HTR-8/SVneo (cell line): ENCODE data around the gene RASSF3.
"Not testable (repeated sequence)": the region's sequence is repeated elsewhere in the genome, so short reads cannot be mapped to it uniquely, and the experiment has no call there.

ENCODE experiments used
- DNase-seq: peaks from one replicate; pipeline ENCODE4 v3.0.0; 2011; ENCODE audit warnings: low spot score, mixed read lengths; ENCODE audit not compliant: insufficient read length
- FAIRE-seq: peaks from 2 replicates; lab custom pipeline; 2011; peaks lifted over from hg19 to GRCh38; lab: Jason Lieb, UNC

Gene RASSF3, protein sequence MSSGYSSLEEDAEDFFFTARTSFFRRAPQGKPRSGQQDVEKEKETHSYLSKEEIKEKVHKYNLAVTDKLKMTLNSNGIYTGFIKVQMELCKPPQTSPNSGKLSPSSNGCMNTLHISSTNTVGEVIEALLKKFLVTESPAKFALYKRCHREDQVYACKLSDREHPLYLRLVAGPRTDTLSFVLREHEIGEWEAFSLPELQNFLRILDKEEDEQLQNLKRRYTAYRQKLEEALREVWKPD

GRCh38 chr12:64610079-64610659 lies at the start of gene RASSF3:
Gene RASSF3, plus strand, starts transcription at chr12:64610495. Its CDS starts 138 bp downstream, at chr12:64610633.
- no peak for DNase-seq
- FAIRE-seq = no peak

DNA sequence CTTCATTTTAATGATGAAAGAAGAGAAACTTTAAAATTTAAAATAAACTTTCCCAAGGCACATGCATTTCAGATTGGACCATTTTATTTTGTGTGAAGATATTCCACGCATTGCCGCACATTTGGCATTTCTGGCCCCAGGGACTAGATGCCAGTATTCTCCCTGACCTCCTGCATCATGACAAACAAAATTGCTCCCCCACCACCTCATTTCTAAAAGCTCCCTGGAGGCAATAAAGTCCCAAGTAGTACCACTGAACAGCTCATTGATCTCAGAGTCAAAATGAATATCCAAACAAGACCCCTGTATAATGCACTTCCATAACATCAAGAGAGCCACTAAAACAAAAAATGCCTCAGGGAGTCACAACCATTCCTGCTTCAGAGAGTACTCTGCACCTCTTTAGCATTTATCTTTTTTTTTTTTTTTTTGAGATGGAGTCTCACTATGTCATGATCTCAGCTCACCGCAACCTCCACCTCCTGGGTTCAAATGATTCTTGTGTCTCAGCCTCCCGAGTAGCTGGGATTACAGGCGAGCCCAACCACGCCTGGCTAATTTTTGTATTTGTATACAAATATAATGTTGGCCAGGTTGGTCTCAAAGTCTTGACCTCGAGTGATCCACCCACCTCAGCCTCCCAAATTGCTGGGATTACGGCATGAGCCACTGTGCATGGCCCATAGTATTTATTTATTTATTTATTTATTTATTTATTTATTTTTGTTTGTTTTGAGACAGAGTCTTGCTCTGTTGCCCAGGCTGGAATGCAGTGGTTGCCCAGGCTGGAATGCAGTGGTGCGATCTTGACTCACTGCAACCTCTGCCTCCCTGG lies 48.8 kb upstream of the RASSF3 start:
- no peak for DNase-seq
- FAIRE-seq = no peak

- DNase-seq = no peak
- FAIRE-seq = no peak
Observed at GRCh38 chr12:64566122-64566521, 44.2 kb upstream of the RASSF3 start.

DNA sequence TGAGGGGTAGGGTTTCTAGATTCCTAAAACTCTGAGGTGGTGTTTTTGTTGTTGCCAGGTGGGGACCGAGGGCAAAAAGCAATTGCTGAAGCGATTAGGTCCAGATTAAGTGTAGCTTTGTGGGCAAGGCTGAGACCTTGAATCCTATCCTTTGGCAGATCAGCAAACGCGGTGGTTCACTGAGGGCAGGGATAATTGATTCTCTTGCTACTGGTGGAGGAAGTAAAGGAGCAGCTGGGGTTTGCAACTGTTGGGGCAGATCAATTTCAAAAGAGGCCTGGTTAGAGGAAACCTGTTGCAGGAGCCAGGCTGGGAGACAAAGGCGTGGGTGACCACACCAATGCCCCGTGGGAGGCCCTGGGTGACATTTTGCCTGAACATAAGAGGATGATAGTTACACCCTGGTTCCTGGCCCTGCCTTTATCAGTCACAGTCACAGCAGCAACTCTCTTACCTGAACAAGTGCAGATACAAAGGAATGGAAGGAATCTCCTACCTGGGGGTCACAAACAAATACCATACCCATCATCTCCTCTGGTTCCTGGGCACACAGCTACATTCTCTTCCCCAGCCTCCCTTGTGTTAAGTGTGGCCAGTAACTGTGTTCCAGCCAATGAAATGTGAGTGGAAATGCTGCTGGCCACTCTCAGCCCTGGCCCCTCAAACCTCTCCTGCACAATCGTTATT lies 43.3 kb upstream of the RASSF3 start:
- FAIRE-seq = no peak
- no peak for DNase-seq

- DNase-seq (no peak), FAIRE-seq (no peak)
Observed at GRCh38 chr12:64567570-64567969, 42.7 kb upstream of the RASSF3 start.

GRCh38 chr12:64568298-64568697 lies 42.0 kb upstream of the RASSF3 start:
- FAIRE-seq (no peak), DNase-seq (no peak)

DNA sequence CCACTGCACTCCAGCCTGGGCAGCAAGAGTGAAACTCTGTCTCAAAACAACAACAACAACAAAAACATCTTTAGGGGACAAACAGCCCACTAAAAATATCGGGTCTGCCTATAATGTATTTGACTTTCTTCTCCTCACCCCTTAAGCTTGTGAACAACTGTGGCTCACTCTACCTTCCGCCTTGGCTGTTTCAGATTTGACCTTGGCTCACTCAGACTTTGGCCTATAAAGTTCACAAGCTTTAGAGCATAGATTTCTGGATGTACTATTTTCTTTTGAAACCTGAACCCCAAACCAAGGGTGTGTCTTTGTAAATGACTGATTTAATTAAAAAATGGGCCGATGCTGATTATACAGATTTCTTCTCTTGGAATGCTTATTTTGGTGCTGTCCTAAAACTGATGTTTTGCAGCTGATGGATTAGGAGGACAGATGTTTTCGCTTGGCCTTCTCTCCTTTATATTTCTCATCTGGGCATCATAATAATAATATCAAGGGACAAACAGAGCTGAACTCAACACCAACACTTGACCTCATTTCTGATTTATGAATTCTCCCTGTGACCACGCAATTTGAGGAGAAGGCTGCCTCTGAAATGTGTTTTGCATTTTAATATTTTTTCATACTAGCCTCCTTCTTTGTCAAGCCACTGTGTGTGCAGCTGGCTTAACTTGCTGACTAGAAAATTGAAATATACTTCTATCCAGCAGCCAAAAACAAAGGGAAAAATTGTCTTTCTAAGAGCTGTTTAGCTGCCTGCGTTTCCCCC lies 40.2 kb upstream of the RASSF3 start:
- DNase-seq (no peak), FAIRE-seq (no peak)

- FAIRE-seq (no peak), DNase-seq (no peak)
Observed at GRCh38 chr12:64571411-64571810, 38.9 kb upstream of the RASSF3 start.

GRCh38 chr12:64572241-64572640 lies 38.1 kb upstream of the RASSF3 start:
- DNase-seq = no peak
- no peak for FAIRE-seq

GRCh38 chr12:64574837-64575236 lies 35.5 kb upstream of the RASSF3 start:
- DNase-seq (no peak), FAIRE-seq (no peak)

DNA sequence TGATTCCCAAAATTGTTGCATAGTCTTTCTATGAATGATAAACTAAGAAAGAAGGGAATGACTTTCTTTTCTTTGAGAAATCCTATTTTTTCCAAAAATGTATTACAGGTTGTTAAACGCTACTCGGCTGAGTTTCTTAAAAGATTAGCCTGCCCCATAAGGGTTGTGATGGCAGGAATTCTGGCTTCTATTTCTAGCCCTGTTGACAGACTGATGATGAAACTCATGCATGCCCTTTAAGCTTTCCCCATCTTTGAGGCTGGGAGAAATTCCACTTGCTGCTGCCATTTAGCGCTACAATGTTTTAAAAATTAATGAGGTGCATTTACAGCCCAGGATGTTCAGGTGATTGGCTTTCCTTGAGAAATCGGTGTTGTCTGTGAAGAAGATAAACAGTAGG lies 33.2 kb upstream of the RASSF3 start:
- DNase-seq (no peak), FAIRE-seq (no peak)

DNA sequence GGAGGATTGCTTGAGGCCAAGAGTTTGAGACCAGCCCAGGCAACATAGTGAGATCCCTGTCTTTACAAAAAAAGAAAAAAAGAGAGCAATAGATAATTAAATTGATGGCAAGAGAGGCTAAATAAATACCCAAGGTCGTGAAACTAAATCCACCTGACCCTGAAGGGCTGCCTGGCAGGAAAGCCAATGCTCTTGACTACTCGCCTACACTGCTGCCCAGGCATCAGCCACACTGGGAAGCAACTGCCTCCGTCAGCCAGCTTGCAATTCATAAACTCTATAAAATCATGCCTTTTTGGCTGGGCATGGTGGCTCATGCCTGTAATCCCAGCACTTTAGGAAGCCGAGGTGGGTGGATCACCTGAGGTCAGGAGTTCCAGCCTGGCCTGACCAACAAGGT lies 31.7 kb upstream of the RASSF3 start:
- FAIRE-seq = no peak
- DNase-seq = no peak

- no peak for FAIRE-seq
Observed at GRCh38 chr12:64580681-64581080, 29.6 kb upstream of the RASSF3 start.

DNA sequence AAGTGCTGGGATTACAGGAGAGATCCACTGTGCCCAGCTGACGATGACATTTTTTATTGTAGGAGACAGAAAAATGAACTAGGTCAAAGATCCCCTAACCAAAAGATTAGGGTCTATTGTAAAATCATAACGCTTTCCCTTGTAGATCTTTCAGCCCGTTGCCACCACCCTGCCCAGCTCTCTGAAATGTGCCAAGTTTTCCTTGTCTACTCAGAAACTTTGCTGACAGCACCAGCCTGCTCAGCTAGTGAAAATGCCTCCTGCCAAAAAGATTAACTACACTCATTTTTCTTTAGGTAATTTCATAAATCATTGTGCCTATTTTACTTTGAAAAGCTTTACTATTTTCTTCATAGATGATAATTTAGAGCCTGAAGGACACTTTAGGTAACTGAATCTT lies 28.2 kb upstream of the RASSF3 start:
- no peak for DNase-seq
- FAIRE-seq = no peak

More at GRCh38 chr12:64580681-64581080, 29.6 kb upstream of the RASSF3 start:
- DNase-seq = no peak

DNA sequence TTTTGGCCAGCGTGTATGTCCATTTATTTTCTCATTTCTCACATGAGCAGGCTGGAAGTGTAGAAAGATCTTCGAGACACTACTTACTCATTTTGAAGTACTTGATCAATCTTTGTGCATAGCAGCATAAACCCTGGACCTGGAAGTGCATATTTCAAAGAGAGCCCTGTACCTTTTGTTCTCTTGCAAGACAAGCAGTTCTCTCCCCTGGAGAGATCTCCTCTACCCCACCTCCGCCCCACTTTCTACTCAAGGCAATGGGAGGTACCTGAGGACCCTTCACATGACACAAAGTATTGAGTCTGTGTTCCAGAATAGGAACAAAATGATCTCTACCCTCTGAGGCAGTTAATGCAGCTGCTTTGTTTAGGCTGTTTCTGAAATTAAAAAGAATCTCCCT lies 27.4 kb upstream of the RASSF3 start:
- DNase-seq (no peak), FAIRE-seq (no peak)

- DNase-seq, FAIRE-seq: not testable (repeated sequence)
Observed at GRCh38 chr12:64583395-64583770, 26.9 kb upstream of the RASSF3 start.

DNA sequence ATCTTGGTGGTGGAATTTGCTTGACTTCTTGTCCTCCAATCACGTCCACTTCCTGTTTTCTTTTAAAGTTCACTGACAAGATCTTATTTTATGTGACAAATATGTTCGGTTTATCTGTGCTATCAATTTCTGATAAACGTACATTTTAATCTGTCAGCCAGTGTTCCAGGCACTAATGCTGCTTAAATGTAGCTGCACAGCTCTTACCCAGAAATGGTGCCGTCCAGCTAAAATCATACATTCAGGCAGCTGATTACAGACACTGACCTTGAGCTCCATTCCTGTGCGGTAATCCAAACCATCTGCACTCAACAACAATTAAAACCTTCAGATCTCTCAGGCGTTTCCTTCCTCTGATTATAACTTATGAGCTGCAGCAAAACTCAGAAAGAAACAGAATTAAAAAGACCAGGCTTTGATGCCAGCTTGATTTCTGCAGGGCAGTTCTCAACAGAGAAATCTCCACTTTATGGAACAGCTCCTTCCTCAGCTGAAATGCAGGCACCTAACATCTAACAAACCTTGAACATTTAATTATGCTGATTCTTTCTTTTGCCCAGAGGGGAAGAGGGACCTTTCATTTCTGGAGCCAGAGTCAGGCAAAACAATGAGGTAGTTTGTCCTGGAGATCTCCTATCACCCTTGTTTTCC lies 26.4 kb upstream of the RASSF3 start:
- FAIRE-seq = no peak
- DNase-seq = no peak

DNA sequence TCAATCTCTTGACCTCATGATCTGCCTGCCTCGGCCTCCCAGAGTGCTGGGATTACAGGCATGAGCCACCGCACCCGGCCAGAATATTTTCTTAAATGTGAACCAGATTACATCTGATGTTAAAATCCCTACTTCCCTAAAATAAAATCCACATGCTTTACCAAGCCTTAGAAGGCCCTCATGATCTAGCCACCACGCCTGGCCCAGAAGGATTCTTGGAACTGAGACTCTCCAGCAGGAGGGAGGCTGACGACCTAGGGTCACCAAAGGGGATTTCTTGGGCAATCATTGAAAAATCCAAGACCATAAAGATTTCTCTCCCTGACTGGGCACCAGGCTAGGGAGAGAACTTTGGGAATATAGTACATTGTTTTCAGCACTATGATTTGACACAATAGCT lies 25.2 kb upstream of the RASSF3 start:
- no peak for DNase-seq
- no peak for FAIRE-seq

- DNase-seq (no peak), FAIRE-seq (no peak)
Observed at GRCh38 chr12:64587447-64587846, 22.8 kb upstream of the RASSF3 start.

DNA sequence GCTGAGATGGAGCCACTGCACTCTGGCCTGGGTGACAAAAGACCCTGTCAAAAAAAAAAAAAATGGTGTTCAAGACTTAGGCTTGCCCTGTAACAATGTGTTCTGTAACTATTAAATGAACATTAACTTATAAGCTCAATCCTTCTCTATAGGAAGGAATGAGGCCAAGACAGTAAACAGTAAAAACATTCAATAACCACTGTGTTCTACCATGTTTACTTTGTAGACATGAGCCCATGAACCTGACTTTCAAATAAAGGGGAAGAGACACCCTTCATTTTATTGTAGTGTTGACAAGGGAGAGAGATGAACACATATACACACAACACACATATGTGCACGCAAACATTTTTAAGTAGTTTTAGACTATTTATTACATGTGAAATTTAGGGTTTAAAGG lies 20.1 kb upstream of the RASSF3 start:
- FAIRE-seq = no peak

More for the DNA sequence above, 20.1 kb upstream of the RASSF3 start:
- DNase-seq = no peak
